HCT116 (cell line): ENCODE data around the gene RIPOR3. TPM values are rescaled to one million over a fixed set of nuclear protein-coding genes. Genes with fewer than 3 reads are reported as not detected.

Experiments
- ATAC-seq: fragments of 200-7000 bp; cut with Tn5 transposase; 2 replicates; pipeline ENCODE4 v1.9.1; 2020; ENCODE audit warnings: mild to moderate bottlenecking, moderate library complexity
- BruUV-seq: library from RNA; stranded (reverse); fragments of 400-500 nt; replicated peaks from 2 replicates; lab custom pipeline; 2021; lab: Mats Ljungman, UMichigan
- CTCF ChIA-PET: fragments of 300-600 bp; sonication (Branson Sonifier 250); formaldehyde crosslinking; loops from one replicate; lab custom pipeline; 2021; ENCODE audit warnings: antibody characterized with exemption; lab: Charles Lee
- POLR2A ChIA-PET: fragments of 300-600, 350-600 bp; sonication (Branson Sonifier 250); formaldehyde crosslinking; loops from one replicate; lab custom pipeline; 2021; ENCODE audit warnings: antibody characterized with exemption; lab: Charles Lee
- RAD21 ChIA-PET, 2 experiments: fragments of 300-600 bp; sonication (Branson Sonifier 250); formaldehyde crosslinking; loops; one replicate each; lab custom pipeline; 2023; ENCODE audit warnings: low total read pairs in 2 of 2; ENCODE audit not compliant: uncharacterized antibody in 2 of 2, unreplicated experiment in 2 of 2, low non-redundant PET in 1 of 2; lab: Charles Lee
- DNase-seq: peaks from one replicate; pipeline ENCODE4 v3.0.0-alpha.2; 2010; ENCODE audit warnings: low read depth, low spot score
- H2AFZ ChIP-seq: fragments of 200-600 bp; shearing (Covaris generic), sonication (generic); 2 replicates; pipeline ENCODE4 v1.6.1; 2017; ENCODE audit warnings: low read depth, mixed run types, mixed read lengths, antibody characterized with exemption, low read length; ENCODE audit not compliant: poor library complexity, severe bottlenecking
- H3K27ac ChIP-seq: 2 replicates; pipeline ENCODE4 v1.5.1; 2012; ENCODE audit warnings: low read depth, low read length
- H3K27me3 ChIP-seq: fragments of 200-600 bp; sonication (generic); 2 replicates; pipeline ENCODE4 v1.6.1; 2016; ENCODE audit warnings: mixed run types, low read length, mixed read lengths; ENCODE audit not compliant: insufficient read depth
- H3K36me3 ChIP-seq, 2 experiments: fragments of 200-500 bp in 1 of 2; fragments of 200-600 bp in 1 of 2; sonication (Bioruptor generic) in 1 of 2; sonication (generic) in 1 of 2; 2 replicates each; pipeline versions ENCODE4 v1.5.1 to v1.6.1; 2014 to 2016; ENCODE audit warnings: low read length in 2 of 2, inconsistent platforms in 1 of 2, mixed read lengths in 1 of 2, mixed run types in 1 of 2; ENCODE audit not compliant: insufficient read depth in 2 of 2, control insufficient read depth in 1 of 2
- H3K4me1 ChIP-seq, 2 experiments: fragments of 200-600 bp in 1 of 2; sonication (generic) in 1 of 2; 2 replicates each; pipeline versions ENCODE4 v1.5.1 to v1.6.1; 2012 to 2017; ENCODE audit warnings: low read length in 2 of 2, inconsistent platforms in 1 of 2, mild to moderate bottlenecking in 1 of 2, mixed read lengths in 1 of 2, mixed run types in 1 of 2, moderate library complexity in 1 of 2; ENCODE audit not compliant: insufficient read depth in 2 of 2, control insufficient read depth in 1 of 2
- H3K4me2 ChIP-seq: fragments of 200-600 bp; sonication (generic); 2 replicates; pipeline ENCODE4 v1.6.1; 2017; ENCODE audit warnings: mixed run types, low read length, mixed read lengths
- H3K4me3 ChIP-seq, 2 experiments: fragments of 200-600 bp in 1 of 2; sonication (generic) in 1 of 2; replicated peaks in 1 of 2; 2 replicates each; pipeline ENCODE4 v1.5.1; 2011 to 2016; ENCODE audit warnings: low read length in 2 of 2, control low read depth in 1 of 2, low read depth in 1 of 2, mild to moderate bottlenecking in 1 of 2, mixed read lengths in 1 of 2, mixed run types in 1 of 2
- H3K79me2 ChIP-seq: fragments of 200-600 bp; sonication (generic); 2 replicates; pipeline ENCODE4 v1.6.1; 2017; ENCODE audit warnings: mild to moderate bottlenecking, mixed run types, low read length, moderate library complexity, mixed read lengths; ENCODE audit not compliant: insufficient read depth
- H3K9ac ChIP-seq: fragments of 200-600 bp; sonication (generic); 2 replicates; pipeline ENCODE4 v1.6.1; 2016; ENCODE audit warnings: low read length, mixed read lengths
- H3K9me2 ChIP-seq: fragments of 200-600 bp; sonication (generic), shearing (Covaris generic); 2 replicates; pipeline ENCODE4 v1.6.1; 2017; ENCODE audit warnings: mixed run types, mild to moderate bottlenecking, moderate library complexity; ENCODE audit not compliant: insufficient read depth
- H3K9me3 ChIP-seq, 2 experiments: fragments of 200-500 bp in 1 of 2; fragments of 200-600 bp in 1 of 2; sonication (Bioruptor generic) in 1 of 2; sonication (generic) in 1 of 2; 2 replicates each; pipeline ENCODE4 v1.6.1; 2014 to 2017; ENCODE audit warnings: low read length in 2 of 2, mixed read lengths in 2 of 2, inconsistent platforms in 1 of 2, low read depth in 1 of 2, mild to moderate bottlenecking in 1 of 2, mixed run types in 1 of 2, moderate library complexity in 1 of 2; ENCODE audit not compliant: control insufficient read depth in 1 of 2, insufficient read depth in 1 of 2
- H4K20me1 ChIP-seq: fragments of 200-600 bp; sonication (generic), shearing (Covaris generic); 2 replicates; pipeline ENCODE4 v1.6.1; 2017; ENCODE audit warnings: mixed run types, mild to moderate bottlenecking, moderate library complexity; ENCODE audit not compliant: insufficient read depth
- CBX3 ChIP-seq: IDR thresholded peaks from 2 replicates; pipeline ENCODE4 v1.6.1; 2012; ENCODE audit warnings: low read depth
- CEBPB ChIP-seq: IDR thresholded peaks from 2 replicates; pipeline ENCODE4 v1.6.1; 2012; ENCODE audit warnings: low read depth
- EGR1 ChIP-seq: IDR thresholded peaks from 2 replicates; pipeline ENCODE4 v1.6.1; 2012; ENCODE audit warnings: low read depth
- ELF1 ChIP-seq: IDR thresholded peaks from 2 replicates; pipeline ENCODE4 v1.6.1; 2012; ENCODE audit warnings: low read depth, borderline replicate concordance
- EZH2 ChIP-seq: fragments of 200-600 bp; sonication (generic); IDR thresholded peaks from 2 replicates; pipeline ENCODE4 v1.6.1; 2017; ENCODE audit warnings: antibody characterized with exemption, mixed run types
- FOSL1 ChIP-seq: IDR thresholded peaks from 2 replicates; pipeline ENCODE4 v1.6.1; 2012; ENCODE audit warnings: low read depth
- POLR2A ChIP-seq: IDR thresholded peaks from 2 replicates; pipeline ENCODE4 v1.7.0; 2011; ENCODE audit warnings: borderline replicate concordance; ENCODE audit not compliant: insufficient read depth, insufficient read length; ENCODE audit errors: extremely low read depth
- RAD21 ChIP-seq: IDR thresholded peaks from 2 replicates; pipeline ENCODE4 v1.6.1; 2012; ENCODE audit warnings: low read depth, mild to moderate bottlenecking
- SRF ChIP-seq: IDR thresholded peaks from 2 replicates; pipeline ENCODE4 v1.6.1; 2012; ENCODE audit warnings: low read depth
- ZNF274 ChIP-seq: fragments of 200-500 bp; sonication (Bioruptor generic); IDR thresholded peaks from 2 replicates; pipeline ENCODE4 v1.6.1; 2014; ENCODE audit warnings: mild to moderate bottlenecking, low read depth, low read length, inconsistent platforms
- intact Hi-C: fragments of 100-400 bp; cut with micrococcal nuclease; formaldehyde crosslinking; loops from 2 replicates; pipeline ENCODE4 v1.10.0; 2022
- total RNA-seq: library from RNA; stranded (reverse); gene quantifications from one replicate; pipeline ENCODE4 v1.2.1, GENCODE V29; 2021; ENCODE audit not compliant: unreplicated experiment
- TF ChIP-seq, protein P1 (sequence below): IDR thresholded peaks from 2 replicates; pipeline ENCODE4 v1.6.1; 2012
- TF ChIP-seq, protein P2 (sequence below): IDR thresholded peaks from 2 replicates; pipeline ENCODE4 v1.6.1; 2012; ENCODE audit warnings: low read depth

The RIPOR3 gene
- total RNA-seq, 1 experiment from 2014 or later: 0.22 TPM

DNA sequence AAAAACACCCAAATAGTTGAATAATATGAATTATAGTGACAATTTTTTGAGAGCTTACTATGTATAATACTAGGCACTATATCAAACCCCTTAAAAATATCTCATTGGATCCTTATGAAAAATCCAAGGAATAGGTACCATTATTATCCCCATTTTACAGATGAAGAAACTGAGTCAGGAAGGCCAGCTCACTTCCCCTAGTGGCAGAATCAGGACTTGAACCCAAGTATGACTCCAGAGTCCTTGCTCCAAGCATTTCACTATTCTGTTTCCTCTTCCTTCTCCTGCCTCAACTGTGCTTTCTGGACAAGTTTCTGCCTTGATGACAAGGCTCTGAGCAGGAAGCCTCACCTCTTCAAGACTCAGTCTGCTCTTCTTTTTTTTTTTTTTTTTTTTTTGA lies 29.2 kb upstream of the RIPOR3 start (continued):
- TF ChIP-seq POLR2A (no peak), ELF1 (no peak), CEBPB (no peak), EZH2 (no peak), FOSL1 (no peak)
- TF ChIP-seq, protein P1, sequence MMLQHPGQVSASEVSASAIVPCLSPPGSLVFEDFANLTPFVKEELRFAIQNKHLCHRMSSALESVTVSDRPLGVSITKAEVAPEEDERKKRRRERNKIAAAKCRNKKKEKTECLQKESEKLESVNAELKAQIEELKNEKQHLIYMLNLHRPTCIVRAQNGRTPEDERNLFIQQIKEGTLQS: no peak

DNA sequence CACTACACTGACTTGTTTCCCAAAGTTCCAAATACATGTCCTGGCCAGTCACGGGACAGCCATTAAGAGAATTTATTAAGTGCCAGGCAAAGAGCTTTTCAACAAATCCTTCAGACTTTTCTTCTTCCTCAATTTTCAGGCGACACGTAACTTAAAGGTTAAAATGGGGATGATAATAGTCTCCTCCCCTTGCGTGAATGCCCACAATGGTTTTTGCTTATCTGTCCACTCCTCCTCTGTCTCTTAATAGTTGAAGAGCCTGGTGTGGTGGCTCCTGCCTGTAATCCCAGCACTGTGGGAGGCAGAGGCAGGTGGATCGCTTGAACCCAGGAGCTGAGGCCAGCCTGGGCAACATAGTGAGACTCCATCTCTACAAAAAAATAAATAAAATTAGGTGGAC lies 28.7 kb upstream of the RIPOR3 start:
- CTCF ChIA-PET: no interaction called here
- RAD21 ChIA-PET: no interaction called here
- POLR2A ChIA-PET: interaction anchor here (1.7 kb wide), 1 partner anchor 9 kb away, joined by 9 read pairs; no protein-coding TSS in a partner anchor
- DNase-seq (no peak), ATAC-seq (no peak)
- Histone ChIP-seq H3K4me2 (no peak overlapping the region), H3K4me1 (peaks cover 33 to 86% of the 10 kb centered on the region in 2 experiments), H2AFZ (no peak overlapping the region), H3K27me3 (no peaks in the 10 kb centered on the region), H3K36me3 (no peaks in the 10 kb centered on the region), H3K9me2 (no peaks in the 10 kb centered on the region), H3K9ac (no peak overlapping the region), H3K79me2 (no peaks in the 10 kb centered on the region), H4K20me1 (no peaks in the 10 kb centered on the region), H3K9me3 (no peaks in the 10 kb centered on the region), H3K27ac (no peak overlapping the region), H3K4me3 (no peak overlapping the region)
- no TSS peak for BruUV-seq
- intact Hi-C loops: no loop called here
- TF ChIP-seq, protein P1: no peak
- TF ChIP-seq ZNF274 (no peak), CBX3 (no peak), ELF1 (no peak)

DNA sequence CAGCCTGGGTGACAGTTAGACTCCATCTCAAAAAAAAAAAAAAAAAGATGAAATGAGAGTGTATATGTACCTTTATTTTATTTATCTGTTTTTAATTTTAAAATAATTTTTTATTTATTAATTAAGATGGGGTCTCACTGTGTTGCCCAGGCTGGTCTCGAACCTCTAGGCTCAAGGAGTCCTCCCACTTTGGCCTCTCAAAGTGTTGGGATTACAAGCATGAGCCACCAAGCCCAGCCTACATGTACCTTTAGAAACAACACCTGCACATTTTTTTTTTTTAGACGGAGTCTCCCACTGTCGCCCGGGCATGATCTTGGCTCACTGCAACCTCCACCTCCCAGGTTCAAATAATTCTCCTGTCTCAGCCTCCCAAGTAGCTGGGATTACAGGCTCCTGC lies 28.0 kb upstream of the RIPOR3 start:
- Histone ChIP-seq H3K4me1 (peaks cover 27 to 79% of the 10 kb centered on the region in 2 experiments), H3K4me3 (no peak overlapping the region), H3K9ac (no peak overlapping the region), H3K36me3 (no peaks in the 10 kb centered on the region), H3K27ac (no peak overlapping the region), H3K9me3 (no peaks in the 10 kb centered on the region), H4K20me1 (no peaks in the 10 kb centered on the region), H3K4me2 (no peak overlapping the region), H3K79me2 (no peaks in the 10 kb centered on the region), H3K27me3 (no peaks in the 10 kb centered on the region), H3K9me2 (no peaks in the 10 kb centered on the region), H2AFZ (no peak overlapping the region)
- no peak for TF ChIP-seq ZNF274
- TF ChIP-seq, protein P1: no peak
- TF ChIP-seq, protein P2, sequence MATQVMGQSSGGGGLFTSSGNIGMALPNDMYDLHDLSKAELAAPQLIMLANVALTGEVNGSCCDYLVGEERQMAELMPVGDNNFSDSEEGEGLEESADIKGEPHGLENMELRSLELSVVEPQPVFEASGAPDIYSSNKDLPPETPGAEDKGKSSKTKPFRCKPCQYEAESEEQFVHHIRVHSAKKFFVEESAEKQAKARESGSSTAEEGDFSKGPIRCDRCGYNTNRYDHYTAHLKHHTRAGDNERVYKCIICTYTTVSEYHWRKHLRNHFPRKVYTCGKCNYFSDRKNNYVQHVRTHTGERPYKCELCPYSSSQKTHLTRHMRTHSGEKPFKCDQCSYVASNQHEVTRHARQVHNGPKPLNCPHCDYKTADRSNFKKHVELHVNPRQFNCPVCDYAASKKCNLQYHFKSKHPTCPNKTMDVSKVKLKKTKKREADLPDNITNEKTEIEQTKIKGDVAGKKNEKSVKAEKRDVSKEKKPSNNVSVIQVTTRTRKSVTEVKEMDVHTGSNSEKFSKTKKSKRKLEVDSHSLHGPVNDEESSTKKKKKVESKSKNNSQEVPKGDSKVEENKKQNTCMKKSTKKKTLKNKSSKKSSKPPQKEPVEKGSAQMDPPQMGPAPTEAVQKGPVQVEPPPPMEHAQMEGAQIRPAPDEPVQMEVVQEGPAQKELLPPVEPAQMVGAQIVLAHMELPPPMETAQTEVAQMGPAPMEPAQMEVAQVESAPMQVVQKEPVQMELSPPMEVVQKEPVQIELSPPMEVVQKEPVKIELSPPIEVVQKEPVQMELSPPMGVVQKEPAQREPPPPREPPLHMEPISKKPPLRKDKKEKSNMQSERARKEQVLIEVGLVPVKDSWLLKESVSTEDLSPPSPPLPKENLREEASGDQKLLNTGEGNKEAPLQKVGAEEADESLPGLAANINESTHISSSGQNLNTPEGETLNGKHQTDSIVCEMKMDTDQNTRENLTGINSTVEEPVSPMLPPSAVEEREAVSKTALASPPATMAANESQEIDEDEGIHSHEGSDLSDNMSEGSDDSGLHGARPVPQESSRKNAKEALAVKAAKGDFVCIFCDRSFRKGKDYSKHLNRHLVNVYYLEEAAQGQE: no peak
- no peak for TF ChIP-seq SRF
- no peak for TF ChIP-seq EGR1
- no peak for TF ChIP-seq RAD21
- TF ChIP-seq FOSL1: no peak
- ChIA-PET CTCF (interaction anchor here (1.9 kb wide), 1 partner anchor 9 kb away, joined by 5 read pairs; no protein-coding TSS in a partner anchor), POLR2A (interaction anchor here (0.6 kb wide), 1 partner anchor 403 kb away, joined by 3 read pairs; no protein-coding TSS in a partner anchor), RAD21 (no interaction called here)
- DNase-seq (no peak), ATAC-seq (no peak)
- intact Hi-C loops: no loop called here
- no TSS peak for BruUV-seq
